ENCODE results near the gene UIMC1. TPM values are rescaled to one million over a fixed set of nuclear protein-coding genes. Genes with fewer than 3 reads are reported as not detected.

The UIMC1 gene
- polyA plus RNA-seq, 1 donor (not counting 4 experiments of a cell fraction or from before 2014, with no cell fraction given), result 29.0 TPM

GRCh38 chr5:177023303-177023664, 16.7 kb upstream of the UIMC1 start:
- Histone ChIP-seq H3K27ac (ENCODE audit: control insufficient read depth, insufficient read depth, low read length) (peak overlapping the region; percentile 68), H3K9ac (ENCODE audit: control insufficient read depth, extremely low read depth, insufficient read depth, low read length) (peak overlapping the region; percentile 92), H3K9me1 (ENCODE audit: control insufficient read depth, extremely low read depth, insufficient read depth, low read length) (no peaks in the 10 kb centered on the region), H3K36me3 (ENCODE audit: control insufficient read depth in 2 of 2, extremely low read depth in 1 of 2, insufficient read depth in 2 of 2, low read length in 2 of 2) (peaks cover 0 to 3% of the 10 kb centered on the region in 2 experiments), H3K4me1 (ENCODE audit: control insufficient read depth, extremely low read depth, insufficient read depth, low read length) (peaks cover 11% of the 10 kb centered on the region), H3K4me3 (ENCODE audit: control insufficient read depth in 2 of 3, extremely low read depth in 1 of 3, insufficient read depth in 2 of 3, low read depth in 1 of 3, low read length in 3 of 3) (peak overlapping the region; percentile 94 to 98 (median 97)), H2AFZ (ENCODE audit: control insufficient read depth, low read length) (peak overlapping the region; percentile 99), H3K9me3 (ENCODE audit: control insufficient read depth, low read depth, low read length) (no peaks in the 10 kb centered on the region), H3K4me2 (ENCODE audit: control insufficient read depth, extremely low read depth, insufficient read depth, low read depth, low read length) (peak overlapping the region; percentile 86), H3K27me3 (ENCODE audit: control insufficient read depth, extremely low read depth, insufficient read depth, low read length) (no peaks in the 10 kb centered on the region), H4K20me1 (ENCODE audit: control insufficient read depth, extremely low read depth, insufficient read depth, low read length) (no peaks in the 10 kb centered on the region), H3K79me2 (ENCODE audit: control insufficient read depth, insufficient read depth, low read length) (peaks cover 21% of the 10 kb centered on the region)
- TF ChIP-seq CTCF (optimal IDR thresholded peaks at IDR 0.05 in 1 of 3, IDR thresholded peaks at IDR 0.05 in 1 of 3, conservative IDR thresholded peaks at IDR 0.05 in 1 of 3; ENCODE audit: extremely low read depth in 1 of 3, insufficient read depth in 2 of 3, low read length in 3 of 3) (no peak), EZH2 (IDR thresholded peaks at IDR 0.05; ENCODE audit: low read length) (no peak)
- FAIRE-seq (no peak), DNase-seq (ENCODE audit: low read depth, low spot score) (no peak)
- dilution Hi-C loops (cut with MboI; ENCODE audit: extremely low pct_ligation_motif_present, low sequenced_read_pairs), result no loop called here

DNA sequence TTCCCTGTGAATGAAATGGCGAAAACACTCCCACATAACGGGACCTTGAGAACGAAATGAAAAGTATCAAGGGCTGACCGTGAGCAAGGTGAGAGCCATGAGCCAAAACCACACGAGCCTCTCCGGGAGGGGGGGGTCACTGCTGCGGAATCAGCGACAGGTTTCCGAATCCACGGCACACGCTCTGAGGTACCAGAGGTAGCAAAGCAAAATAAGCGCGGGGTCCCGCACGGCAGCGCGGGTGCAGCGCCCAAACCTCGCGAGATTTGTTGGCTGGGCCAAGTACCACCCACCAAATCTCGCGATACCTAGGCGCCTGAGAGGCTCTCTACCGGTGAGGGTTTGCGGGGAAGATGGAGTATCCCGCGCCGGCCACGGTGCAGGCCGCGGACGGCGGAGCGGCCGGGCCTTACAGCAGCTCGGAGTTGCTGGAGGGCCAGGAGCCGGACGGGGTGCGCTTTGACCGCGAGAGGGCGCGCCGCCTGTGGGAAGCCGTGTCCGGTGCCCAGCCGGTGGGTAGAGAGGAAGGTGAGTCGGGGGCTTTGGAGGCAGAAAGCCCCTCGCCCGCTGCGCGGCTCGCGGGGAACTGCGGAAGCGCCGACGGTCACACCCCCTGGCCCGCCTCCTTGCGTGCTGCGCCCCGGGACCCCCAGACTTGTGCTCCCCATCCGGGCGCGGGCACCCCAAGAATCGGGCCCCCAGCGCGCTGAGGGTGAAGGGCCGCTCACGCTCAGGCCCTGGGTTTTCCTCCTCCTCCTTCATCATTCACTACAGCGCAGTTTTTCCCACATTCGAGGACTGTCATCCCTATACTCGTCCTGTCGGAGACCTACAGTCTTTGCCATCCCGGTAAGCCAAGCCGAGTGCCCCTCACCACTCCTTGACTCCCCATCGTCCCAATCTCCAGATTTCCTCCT, 16.1 kb upstream of the UIMC1 start, which contains the start of gene ZNF346:
Gene ZNF346, plus strand, starts transcription at position 311 of the 917 bp plus-strand sequence. Its CDS starts 43 bp downstream, at position 354.
- H3K4me2 ChIP-seq (ENCODE audit: control insufficient read depth, extremely low read depth, insufficient read depth, low read depth, low read length), result peak within 1 kb of the TSS; percentile 86
- H2AFZ ChIP-seq (ENCODE audit: control insufficient read depth, low read length), result peak within 1 kb of the TSS; percentile 99
- FAIRE-seq, result no peak
- dilution Hi-C loops (cut with MboI; ENCODE audit: extremely low pct_ligation_motif_present, low sequenced_read_pairs), result no loop called here
- TF ChIP-seq CTCF (optimal IDR thresholded peaks at IDR 0.05 in 1 of 3, IDR thresholded peaks at IDR 0.05 in 1 of 3, conservative IDR thresholded peaks at IDR 0.05 in 1 of 3; ENCODE audit: extremely low read depth in 1 of 3, insufficient read depth in 2 of 3, low read length in 3 of 3) (peak; percentile 21 to 43 (median 42)), EZH2 (IDR thresholded peaks at IDR 0.05; ENCODE audit: low read length) (no peak)
- no peaks in the 10 kb centered on the region for H4K20me1 ChIP-seq (ENCODE audit: control insufficient read depth, extremely low read depth, insufficient read depth, low read length)
- H3K79me2 ChIP-seq (ENCODE audit: control insufficient read depth, insufficient read depth, low read length), result peaks cover 21% of the 10 kb centered on the region
- H3K9me1 ChIP-seq (ENCODE audit: control insufficient read depth, extremely low read depth, insufficient read depth, low read length), result no peaks in the 10 kb centered on the region
- H3K27me3 ChIP-seq (ENCODE audit: control insufficient read depth, extremely low read depth, insufficient read depth, low read length), result no peaks in the 10 kb centered on the region
- peak; percentile 66 for DNase-seq (ENCODE audit: low read depth, low spot score)
- H3K4me1 ChIP-seq (ENCODE audit: control insufficient read depth, extremely low read depth, insufficient read depth, low read length), result peaks cover 11% of the 10 kb centered on the region
- peak within 1 kb of the TSS; percentile 94 to 98 (median 97) for H3K4me3 ChIP-seq (ENCODE audit: control insufficient read depth in 2 of 3, extremely low read depth in 1 of 3, insufficient read depth in 2 of 3, low read depth in 1 of 3, low read length in 3 of 3)
- no peaks in the 10 kb centered on the region for H3K9me3 ChIP-seq (ENCODE audit: control insufficient read depth, low read depth, low read length)
- peak within 1 kb of the TSS; percentile 68 for H3K27ac ChIP-seq (ENCODE audit: control insufficient read depth, insufficient read depth, low read length)
- H3K9ac ChIP-seq (ENCODE audit: control insufficient read depth, extremely low read depth, insufficient read depth, low read length), result peak within 1 kb of the TSS; percentile 92
- peaks cover 0 to 3% of the 10 kb centered on the region in 2 experiments for H3K36me3 ChIP-seq (ENCODE audit: control insufficient read depth in 2 of 2, extremely low read depth in 1 of 2, insufficient read depth in 2 of 2, low read length in 2 of 2)
